Fibroblast of skin of left biceps (primary cell): ENCODE measurements around the gene TST.

Experiments used
- DNase-seq, 2 experiments: peaks; one replicate each; pipeline ENCODE4 v3.0.0-alpha.2; 2013; ENCODE audit warnings: low read depth in 2 of 2

Gene TST

DNA sequence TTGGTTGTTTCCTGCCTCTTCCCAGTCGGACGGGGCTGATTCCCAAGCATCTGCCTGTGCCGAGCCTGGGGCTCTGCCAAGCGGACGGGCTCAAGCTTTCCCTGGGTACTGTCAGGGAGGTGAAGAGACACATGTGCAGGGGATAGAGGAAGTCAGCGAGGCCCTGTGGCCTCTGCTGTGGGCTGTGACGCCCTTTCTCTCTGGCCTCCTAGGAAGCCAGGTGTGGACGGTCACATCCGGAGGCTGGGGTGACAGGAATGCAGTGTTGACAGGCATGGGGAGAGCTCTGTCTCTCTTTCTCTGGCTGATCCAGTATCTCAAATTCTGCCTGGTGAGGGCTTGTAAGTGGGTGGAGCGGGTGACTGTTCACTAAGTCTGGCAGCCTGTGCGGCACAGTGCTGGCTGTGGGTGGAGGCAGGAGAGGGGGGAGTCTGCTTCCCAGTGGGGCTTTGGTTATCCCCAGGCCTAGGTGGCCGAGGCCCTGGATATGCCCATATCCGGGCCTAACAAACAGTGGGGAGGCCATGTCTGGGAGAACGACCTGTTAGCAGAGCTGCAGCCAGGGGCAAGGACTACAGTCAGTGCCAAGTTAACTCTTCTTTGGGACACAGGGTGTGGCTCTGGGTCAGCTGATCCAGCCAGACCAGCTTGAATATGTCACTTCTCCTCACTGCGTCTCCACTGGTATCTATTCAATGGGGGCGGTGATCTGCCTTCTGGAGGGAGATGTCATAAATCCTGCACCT, 34.2 kb upstream of the TST start:
- DNase-seq = no peak

DNA sequence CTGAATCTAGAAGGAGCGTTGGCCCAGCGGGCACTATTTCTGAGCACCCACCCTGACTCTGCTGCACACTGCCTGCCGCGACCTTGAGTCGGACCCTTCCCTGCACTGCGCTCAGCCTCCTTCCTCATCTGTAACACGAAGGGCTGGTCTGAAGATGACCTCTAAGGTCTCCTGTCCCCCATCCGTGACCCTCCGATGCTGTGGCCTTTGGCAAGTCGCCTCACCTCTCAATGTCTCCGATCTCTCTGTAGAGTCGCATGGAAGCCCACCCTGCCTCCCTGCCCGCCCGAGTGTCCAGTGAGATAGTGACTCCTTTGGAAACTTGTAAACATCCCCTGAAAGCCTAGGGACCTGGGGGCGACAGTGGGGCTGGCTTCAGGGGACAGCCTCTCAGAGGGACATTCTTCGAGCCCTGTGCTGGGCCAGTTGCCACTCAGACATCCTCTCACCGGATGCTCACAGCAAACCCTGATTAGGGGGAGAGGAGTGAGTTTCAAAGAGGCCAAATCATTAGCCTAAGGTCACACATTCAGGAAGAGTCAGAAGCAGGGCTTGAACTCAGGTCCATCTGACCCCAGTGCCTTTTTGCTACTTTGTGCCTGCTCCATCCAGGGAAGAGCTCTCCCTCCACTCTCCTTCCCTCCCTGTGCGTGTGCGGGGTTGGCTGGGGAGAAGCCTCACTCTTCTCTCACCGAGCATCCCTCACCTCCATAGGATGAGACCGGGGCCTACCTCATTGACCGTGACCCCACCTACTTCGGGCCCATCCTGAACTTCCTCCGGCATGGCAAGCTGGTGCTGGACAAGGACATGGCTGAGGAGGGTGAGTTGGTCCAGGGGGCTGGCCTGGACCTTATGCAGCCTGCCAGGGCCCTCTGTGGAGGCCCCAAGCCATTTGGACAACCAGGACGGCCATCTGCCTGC, 33.4 kb upstream of the TST start:
- DNase-seq = no peak

DNA sequence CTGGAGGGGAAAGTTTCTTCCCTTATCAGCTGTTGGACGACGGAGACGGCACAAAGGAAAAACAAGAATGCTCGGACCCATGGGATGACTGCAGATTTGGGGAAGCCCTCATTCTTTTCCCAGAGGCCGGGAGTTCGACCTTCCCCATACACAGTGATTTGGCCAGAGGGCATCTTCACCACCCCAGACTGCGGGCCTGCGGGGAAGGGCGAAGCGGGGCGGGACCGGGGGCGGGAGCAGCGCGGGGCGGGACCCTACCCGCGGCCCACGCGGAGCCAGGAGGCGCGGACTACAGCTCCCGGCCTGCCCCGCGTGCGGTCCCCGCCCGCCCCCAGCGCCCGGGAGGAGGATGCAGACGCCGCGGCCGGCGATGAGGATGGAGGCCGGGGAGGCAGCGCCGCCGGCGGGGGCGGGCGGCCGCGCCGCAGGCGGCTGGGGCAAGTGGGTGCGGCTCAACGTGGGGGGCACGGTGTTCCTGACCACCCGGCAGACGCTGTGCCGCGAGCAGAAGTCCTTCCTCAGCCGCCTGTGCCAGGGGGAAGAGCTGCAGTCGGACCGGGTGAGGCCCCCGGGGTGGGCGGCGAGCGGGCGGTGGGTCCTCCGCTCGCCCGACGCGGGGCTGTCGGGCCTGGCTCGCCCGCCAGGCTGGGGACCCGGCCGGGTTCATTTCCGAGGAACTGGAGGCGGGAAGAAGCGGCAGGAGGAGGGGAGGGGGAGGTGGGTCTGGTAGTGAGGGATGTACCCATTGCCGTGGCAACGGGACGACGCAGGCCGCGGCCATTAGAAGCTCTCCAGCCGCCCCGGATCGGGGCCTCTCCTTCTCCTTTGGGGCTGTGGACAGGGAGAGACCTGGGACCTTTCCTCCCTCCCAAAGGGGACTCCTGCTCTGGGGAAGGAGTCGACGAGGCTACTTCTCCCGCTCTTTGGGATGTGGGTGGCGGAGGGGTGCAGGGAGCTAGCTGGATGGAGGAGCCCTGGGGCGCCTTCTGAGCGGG, 32.4 kb upstream of the TST start, which contains the start of gene KCTD17:
Gene KCTD17 (plus strand): TSS at position 352 of the 995 bp plus-strand sequence. CDS start 19 bp downstream, at position 371.
- peak; percentile 18 to 31 for DNase-seq

DNA sequence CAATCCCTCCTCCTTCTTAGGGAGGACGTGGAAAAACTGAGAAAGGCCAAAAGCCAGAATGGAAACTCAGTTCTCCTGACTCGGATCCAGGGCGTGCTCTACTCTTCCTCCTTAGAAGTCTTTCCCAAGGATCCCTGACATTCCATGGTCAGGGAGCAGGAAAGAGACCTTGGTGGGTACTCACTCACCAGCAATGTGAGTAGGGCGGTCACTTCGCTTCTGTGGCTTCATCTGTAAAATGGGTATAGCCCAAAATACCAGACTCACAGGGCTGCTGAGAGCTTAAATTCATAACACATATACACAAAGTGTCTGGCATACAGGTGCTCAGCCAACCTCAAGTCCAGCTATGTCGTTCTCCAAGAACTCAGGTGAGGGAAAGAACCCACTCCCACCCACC, 31.7 kb upstream of the TST start:
- no peak for DNase-seq

DNA sequence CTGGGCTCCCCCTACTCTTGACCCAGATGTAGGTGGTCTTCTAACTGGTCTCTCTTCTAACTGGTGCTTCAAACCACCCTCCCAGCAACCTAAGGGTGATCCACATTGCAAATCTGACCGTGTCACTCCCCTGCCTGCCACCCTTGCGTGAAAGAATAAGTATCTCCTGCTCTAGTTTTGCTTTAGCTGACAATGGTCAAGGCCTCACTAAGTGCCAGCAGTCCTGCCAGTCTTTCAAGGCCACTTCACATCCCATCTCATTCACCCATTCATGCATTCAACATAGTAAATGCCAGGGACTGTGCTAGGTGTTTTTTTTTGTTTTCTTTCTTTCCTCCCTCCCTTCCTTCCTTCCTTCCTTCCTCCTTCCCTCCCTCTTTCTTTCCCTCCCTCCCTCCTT, 30.0 kb upstream of the TST start:
- DNase-seq = no peak

DNA sequence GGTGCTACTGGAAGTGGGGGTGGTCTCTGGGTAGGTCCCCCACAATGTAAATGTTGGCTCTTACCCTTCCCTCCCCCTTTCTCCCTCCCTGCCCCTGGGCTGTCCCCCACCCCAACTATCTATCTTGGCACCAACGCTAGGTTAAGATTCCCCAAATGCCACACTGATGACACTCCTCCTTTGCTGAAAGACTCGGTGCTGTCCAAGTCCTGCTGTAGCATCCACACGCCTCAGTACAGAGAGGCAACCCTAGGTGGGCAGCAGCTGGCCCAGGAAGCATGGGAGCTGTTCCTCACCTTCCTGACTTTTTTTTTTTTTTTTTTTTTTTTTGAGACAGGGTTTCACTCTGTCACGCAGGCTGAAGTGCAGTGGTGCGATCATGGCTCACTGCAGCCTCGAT, 28.9 kb upstream of the TST start:
- no peak for DNase-seq

DNA sequence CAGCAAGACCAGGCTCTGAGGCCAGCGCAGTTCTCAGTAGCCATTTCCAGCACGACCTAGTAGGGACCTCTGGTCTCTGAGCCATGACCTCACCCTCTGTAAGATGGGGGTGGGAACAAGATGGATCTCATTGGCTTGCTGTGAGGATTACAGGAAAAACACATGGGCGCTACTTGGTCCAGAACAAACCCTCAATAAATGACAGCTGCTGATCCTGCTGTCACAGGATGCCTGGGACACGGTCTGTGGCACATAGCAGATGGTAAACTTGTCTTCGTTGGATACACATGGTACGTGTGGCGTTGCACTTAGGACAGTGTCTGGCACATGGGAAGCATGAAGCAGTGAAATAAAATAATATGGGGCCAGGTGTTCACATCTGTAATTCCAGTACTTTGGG, 27.8 kb upstream of the TST start:
- no peak for DNase-seq

DNA sequence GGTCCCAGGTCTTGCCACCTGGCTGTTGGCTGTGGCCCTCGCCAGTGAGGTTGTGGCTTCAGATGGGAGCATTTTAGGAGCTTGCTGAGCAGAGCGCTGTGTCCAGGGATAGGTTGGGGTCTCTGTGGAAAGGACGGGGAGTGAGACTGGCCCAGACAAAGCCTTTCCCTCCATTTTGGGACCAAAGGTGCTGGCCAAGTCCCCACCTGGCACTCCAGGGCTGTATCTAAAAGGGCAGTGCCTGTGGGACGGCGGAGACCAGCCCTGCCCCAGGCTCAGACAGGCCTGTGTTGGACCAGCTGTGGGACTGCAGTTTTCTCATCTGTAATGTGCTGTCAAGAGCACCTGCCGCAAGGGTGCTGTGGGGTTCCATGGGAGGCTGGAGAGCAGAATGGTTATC, 27.3 kb upstream of the TST start:
- no peak for DNase-seq

DNA sequence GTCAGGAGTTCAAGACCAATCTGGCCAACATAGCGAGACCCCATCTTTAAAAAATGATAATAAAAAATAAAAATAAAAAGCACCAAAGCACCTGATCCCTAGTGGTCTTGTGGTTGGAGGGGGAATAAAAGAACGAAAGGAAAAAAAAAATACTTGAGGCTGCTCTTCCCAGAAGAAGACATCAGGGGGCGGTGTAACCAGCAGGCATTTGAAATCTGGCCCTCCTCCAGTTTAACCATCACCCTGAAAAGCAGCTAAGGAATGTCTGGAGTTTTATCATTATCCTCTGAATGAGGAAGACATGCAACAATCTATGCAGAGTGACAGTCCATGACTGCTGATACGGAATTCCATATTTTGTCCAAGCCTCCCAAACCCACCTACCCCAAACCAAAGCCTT, 26.7 kb upstream of the TST start:
- DNase-seq = peak; percentile 22 to 38

DNA sequence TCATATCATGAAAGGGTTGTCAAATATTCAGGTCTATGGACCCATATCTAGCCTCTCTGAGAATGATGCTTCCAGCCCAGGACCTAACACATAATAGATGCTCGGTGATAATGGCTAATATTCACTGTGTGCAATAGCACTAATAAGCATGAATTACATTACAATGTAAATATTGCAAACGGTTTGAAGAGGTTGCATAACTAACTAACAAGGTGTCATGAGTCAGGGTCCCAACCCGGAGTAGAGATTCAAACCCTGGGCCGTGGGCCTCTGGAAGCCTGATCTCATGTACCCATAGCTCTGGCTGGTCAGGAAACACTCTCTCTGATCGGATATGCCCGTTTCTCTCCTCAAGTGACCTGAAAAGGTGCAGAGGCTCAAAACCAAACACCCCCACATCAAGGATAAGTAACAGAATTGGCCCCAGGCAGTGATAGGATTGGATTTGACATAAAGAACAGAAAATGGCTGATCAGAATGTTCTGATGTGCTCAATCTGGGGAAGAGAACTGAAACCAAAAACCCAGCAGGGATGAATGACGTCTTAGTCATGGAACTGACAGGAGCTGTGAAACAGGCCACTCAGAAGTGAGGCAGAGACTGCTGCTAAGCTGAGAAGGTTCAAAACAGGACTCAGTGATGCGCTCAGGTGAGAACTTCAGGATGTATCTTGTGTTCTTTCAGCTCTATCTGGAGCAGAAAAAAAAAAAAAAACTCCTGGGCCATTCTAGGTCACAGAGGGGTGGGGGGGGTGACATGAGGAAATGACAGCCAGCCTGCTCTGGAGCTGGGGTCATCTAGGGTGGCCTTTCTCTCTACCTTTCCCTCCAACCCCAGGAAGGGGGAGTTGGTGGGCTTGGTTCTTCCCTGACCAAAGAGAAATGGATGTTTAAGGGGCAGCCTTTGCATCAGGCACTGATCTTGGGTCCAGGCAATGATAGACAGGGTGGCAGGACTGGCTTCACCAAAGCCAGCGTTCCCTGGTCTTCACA, 25.7 kb upstream of the TST start:
- DNase-seq = no peak

DNA sequence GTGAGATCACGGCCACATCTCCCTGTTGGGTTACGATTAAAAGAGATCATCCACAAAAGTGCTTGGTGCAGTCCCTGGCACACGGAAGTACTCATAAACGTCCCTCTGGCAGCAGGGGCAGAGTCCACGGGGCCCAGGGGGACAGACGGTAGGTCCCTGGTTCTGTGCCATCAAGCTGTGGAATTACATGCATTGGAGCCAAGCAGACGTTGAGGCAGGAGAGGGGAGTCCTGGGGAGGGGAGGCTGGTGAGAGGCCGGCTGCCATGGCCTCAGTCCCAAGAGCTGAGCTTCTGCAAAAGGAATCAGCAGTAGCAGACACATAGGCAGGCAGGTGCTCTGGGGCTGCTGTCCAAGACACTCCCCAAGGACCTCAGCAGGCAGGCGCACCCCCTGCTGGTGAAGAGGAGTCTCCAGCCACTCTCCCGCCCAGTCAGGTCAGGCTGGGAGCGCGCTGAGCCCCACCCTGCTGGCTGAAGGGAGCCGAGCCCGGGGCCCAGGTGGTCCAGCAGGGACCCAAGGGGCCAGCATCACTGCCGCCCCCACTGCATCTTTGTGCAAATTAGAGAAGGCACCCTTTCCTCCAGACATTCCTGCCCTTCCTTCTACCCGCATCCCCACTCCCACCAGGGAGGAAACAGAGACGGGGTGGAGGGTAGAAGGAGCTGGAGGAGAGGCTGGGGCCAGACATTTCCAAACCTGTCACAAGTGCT, 24.7 kb upstream of the TST start:
- DNase-seq = no peak

DNA sequence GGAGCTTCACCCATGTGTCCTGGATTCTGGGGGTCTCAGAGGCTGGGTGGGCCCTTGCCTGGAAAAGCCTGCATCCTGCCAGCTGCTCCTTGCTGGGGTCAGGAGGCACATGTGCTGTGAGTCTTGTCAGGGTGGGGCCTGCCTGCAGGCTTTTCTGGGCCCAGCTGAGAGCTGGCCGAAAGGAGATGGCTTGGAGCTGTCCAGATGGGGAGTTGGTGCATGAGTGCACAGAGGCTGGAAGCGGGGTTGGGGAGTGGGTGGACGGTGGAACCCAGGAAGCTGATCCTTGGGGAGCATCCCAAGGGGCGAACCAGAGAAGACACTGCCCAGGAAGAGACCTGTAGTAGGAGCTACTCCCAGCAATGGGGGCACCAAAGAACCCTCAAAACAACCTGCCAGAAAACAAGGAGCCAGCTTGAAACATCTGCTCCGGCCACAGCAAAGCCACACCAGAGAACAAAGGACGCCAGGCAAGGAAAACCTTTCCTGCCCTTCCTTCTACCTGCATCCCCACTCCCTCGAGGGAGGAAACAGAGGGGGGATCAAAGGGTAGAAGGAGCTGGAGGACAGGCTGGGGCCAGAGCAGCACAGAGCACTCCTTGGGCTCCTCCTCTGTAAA, 24.1 kb upstream of the TST start:
- DNase-seq = no peak

DNA sequence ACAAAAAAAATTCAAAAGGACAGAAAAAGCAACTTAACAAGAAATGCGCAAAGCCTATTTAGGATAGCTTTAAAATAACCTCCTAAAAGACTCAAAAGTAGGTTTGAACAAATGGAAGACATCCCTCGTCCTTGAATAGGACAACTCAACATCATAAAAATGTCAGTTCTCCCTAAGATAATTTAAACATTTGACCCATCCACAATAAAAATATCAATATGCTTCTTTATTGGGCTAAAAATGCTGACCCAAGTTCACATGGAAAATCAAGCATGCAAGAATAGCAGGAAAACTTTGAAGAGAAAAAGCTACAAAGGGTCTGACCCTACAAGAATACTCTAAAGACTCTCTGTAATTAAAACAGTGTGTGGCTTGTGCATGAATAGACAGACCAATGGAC, 20.2 kb upstream of the TST start:
- no peak for DNase-seq

DNA sequence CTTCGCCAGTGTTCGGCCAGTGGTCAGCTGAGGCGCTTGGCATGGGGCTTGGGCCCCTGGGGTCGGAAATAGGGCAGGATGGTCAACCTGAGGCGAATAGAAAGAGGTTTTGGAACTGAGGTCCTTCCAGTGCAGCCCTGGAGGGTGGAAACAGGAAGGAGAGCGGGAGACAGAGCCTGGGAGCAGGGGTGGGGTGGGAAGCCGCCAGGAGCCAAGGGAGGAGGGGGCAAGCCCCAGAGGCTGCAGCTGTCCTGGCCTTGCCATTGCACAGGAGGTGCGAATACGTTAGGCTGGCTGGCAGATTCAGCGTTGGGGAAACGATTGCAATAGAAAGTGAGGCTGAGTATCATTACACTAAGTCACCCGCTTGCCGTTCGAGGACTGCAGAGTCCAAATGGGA, 18.4 kb upstream of the TST start:
- no peak for DNase-seq

DNA sequence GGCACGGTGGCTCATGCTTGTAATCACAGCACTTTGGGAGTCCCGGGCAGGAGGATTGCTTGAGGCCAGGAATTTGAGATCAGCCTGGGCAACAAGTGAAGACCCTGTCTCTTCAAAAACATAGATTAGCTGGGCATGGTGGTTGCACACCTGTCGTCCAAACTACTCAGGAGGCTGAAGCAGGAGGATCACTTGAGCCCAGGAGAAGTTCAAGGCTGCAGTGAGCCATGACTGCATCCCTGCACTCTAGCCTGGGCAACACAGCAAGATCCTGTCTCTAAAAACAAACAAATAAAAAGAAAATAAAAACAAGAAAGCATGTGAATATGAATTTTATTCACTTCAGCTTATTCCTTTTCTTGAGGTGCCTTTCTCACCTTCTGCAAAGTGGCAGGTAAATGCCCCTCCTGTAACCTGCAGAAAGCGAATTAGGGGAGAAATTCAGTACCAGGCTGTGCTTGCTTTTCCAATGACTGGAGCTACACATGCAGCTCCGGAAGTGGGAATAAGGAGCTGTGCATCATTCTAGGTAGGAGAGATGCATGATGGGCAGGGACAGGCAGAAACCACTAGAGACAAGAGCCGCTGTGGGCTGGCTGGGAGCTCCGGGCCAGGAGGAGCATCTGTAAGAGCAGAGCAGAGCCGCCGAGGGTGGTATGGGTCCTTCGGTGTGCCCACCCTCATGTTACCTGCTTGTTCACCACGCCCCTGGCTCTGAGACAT, 17.6 kb upstream of the TST start:
- no peak for DNase-seq

DNA sequence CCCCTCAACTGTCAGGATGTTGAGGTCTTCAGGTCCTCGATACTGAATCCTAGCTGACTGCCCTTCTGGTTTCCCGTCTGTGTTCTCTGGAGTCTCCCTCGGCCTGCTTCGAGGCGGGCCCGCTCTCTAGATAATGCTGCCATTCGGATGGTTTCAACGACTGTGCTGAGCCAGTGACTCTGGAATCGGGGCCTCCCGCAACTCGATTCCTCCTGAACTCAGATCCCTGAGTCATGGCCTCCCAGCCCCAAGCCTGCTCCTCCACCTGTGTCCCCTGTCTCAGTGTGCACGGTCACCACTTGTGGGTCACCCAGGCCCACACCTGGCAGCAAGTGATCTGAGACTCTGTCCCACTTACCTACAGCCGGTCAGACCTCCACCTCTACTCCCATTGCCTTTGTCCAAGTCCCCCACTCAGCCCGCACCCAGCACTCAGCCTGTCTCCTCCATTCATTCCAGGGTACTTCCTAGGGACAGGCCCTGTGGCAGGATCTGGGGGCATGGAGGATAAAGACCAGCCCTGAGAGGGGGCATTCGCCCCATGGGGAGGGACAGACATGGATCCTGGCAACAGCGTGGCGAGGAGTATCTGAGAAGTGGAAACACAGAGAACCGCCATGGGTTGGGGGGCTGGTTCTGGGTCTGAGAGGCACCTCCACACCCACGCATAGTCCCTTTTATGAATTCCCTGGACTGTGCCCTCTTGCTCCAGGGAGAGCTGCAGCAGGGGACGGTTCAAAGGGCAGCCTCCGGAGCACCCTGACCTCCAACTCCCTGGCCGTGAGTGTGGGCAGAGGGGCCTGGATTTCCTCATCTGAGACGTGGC, 14.6 kb upstream of the TST start:
- no peak for DNase-seq

DNA sequence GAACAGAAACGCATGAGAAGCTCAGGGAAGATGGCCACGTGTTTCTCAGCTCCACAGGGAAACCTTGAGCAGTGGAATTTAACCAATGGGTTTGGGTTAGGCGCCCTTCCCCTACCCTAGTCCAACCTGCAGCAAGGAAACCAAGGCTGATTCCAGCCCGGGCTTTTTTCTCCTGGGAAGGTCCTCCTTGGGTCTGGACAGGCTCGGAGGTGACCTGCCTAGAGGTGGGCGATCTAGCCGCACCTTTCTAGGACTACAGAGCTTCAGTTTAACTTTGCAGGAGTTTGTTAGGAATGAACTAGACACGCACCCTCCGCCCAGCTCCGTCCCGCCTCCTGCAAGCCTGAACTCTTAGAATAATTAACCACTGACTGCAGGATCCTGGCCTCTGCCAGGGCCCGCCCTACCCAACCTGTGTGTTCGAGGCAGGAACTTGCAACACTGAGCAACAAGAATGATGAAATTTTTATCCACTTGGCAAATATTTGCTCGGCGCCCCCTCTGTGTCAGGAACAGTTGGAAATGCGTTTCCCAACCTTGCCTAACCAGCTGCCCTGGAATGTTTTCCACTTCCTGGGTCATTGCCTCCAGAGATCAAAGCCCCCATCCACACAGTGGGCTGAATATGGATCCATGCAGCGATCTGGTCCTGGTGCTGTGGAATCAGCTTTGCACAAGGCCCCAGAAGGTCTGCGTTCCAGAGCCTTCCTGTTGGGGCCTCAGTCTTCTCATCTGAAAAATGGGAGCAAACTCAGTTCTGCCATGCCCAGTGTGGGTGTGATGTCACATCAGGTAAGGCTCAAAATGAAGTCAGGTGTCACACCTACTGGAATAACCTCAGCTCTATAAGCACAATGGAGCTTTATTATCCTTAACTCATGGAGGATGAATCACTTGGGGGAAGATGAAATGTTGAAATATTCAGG, 13.6 kb upstream of the TST start:
- DNase-seq = peak; percentile 47 to 48
